VCaP (cell line): ENCODE results near the gene CD276.
A peak's percentile ranks its signal among the peaks of the same experiment; 100 is the strongest.
"Not testable (repeated sequence)": the region's sequence is repeated elsewhere in the genome, so short reads cannot be mapped to it uniquely, and the experiment has no call there.

Experiments used
- H3K27ac ChIP-seq: fragments of 450-650 bp; 2 replicates; pipeline ENCODE4 v1.5.1; 2017
- CTCF ChIP-seq: fragments of 450-650 bp; conservative IDR thresholded peaks from 2 replicates; pipeline ENCODE4 v1.5.1; 2017; ENCODE audit warnings: mild to moderate bottlenecking, moderate library complexity

Gene CD276

GRCh38 chr15:73695773-73696640 lies 11.8 kb downstream of the CD276 start:
- H3K27ac ChIP-seq = peak overlapping the region; percentile 66
- TF ChIP-seq CTCF = no peak

- H3K27ac ChIP-seq = peak overlapping the region; percentile 66
- TF ChIP-seq CTCF = no peak
Measured at GRCh38 chr15:73696641-73697001, 12.4 kb downstream of the CD276 start.

- TF ChIP-seq CTCF = no peak
- H3K27ac ChIP-seq = peak overlapping the region; percentile 66
Measured at GRCh38 chr15:73697033-73697467, 12.9 kb downstream of the CD276 start.

- TF ChIP-seq CTCF = no peak
- peak overlapping the region; percentile 28 for H3K27ac ChIP-seq
Measured at GRCh38 chr15:73699249-73700040, 15.3 kb downstream of the CD276 start.

- peak; percentile 98 for TF ChIP-seq CTCF
- peak overlapping the region; percentile 28 for H3K27ac ChIP-seq
Measured at GRCh38 chr15:73700041-73700842, 16.1 kb downstream of the CD276 start.

GRCh38 chr15:73702311-73703239 lies 18.4 kb downstream of the CD276 start:
- H3K27ac ChIP-seq = not testable (repeated sequence)

- not testable (repeated sequence) for H3K27ac ChIP-seq
Measured at GRCh38 chr15:73703601-73704000, 19.4 kb downstream of the CD276 start.

GRCh38 chr15:73704142-73704868 lies 20.1 kb downstream of the CD276 start:
- not testable (repeated sequence) for H3K27ac ChIP-seq
